Spleen (tissue), 7 donors: ENCODE measurements around the gene DNHD1.

Source experiments
- CTCF ChIP-seq, 11 experiments: fragments of 200-600 bp in 7 of 11; fragments of 450-650 bp in 4 of 11; sonication (generic) in 4 of 11; IDR thresholded peaks in 8 of 11; conservative IDR thresholded peaks in 3 of 11; 1 replicate in 7 of 11; 2 replicates in 4 of 11; pipeline versions ENCODE4 v1.4.0 to v1.8.0; 2016 to 2021; ENCODE audit warnings: antibody characterized with exemption in 11 of 11, inconsistent platforms in 4 of 11, mild to moderate bottlenecking in 1 of 11
- POLR2A ChIP-seq, 3 donors: fragments of 450-650 bp; IDR thresholded peaks; one replicate each; pipeline ENCODE4 v1.5.1; 2017; ENCODE audit warnings: antibody characterized with exemption in 3 of 3, mild to moderate bottlenecking in 1 of 3
- donor health status: DM: no; HTN: no; CAD: no; lungs with moderate emphysema.
- donor health status: DM: no; HTN: no; CAD: no.
- donor health status: DM: no; HTN: no; CAD: no.

DNA sequence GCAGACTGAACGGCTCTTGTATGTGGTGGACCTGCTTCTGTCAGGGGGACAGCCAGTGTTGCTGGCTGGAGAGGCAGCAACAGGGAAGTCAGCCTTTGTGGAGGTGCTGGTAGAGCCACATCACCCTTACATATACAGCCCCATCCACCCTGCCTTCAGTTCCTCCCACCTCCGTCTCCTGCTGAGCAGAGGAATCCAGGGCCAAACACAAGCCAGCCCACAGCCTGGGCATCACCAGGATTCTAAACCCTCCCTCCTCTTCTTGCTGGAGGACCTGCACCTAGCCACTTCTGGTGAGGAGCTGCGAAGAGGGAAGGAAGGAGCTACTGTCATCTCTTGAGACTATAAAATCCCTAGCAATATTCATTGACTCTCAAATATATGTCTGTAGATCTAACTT, 51.6 kb downstream of the DNHD1 start:
- TF ChIP-seq CTCF (IDR thresholded peaks at IDR 0.05 in 8 of 11, conservative IDR thresholded peaks at IDR 0.05 in 3 of 11) (no peak), POLR2A (IDR thresholded peaks at IDR 0.05) (no peak)
